Hepatocyte (in vitro differentiated cells): ENCODE results near the gene ZBTB7A. TPM values are rescaled to one million over a fixed set of nuclear protein-coding genes. Genes with fewer than 3 reads are reported as not detected.

ENCODE experiments used
- DNase-seq: peaks from one replicate; pipeline ENCODE4 v3.0.0-alpha.2; 2016; ENCODE audit warnings: low spot score
- H2AFZ ChIP-seq: fragments of 200-600 bp; sonication (generic); 2 replicates; pipeline ENCODE4 v1.6.0; 2016; ENCODE audit warnings: antibody characterized with exemption, mild to moderate bottlenecking
- H3K27ac ChIP-seq: fragments of 200-600 bp; sonication (generic); 2 replicates; pipeline ENCODE4 v1.5.1; 2016; ENCODE audit warnings: mild to moderate bottlenecking
- H3K27me3 ChIP-seq: fragments of 200-600 bp; sonication (generic); 2 replicates; pipeline ENCODE4 v1.6.1; 2016
- H3K36me3 ChIP-seq: fragments of 200-600 bp; sonication (generic); replicated peaks from 2 replicates; pipeline ENCODE4 v1.5.1; 2016; ENCODE audit warnings: low read depth; ENCODE audit not compliant: insufficient read depth
- H3K4me1 ChIP-seq: fragments of 200-600 bp; sonication (generic); 2 replicates; pipeline ENCODE4 v1.5.1; 2016; ENCODE audit warnings: mild to moderate bottlenecking, moderate library complexity; ENCODE audit not compliant: insufficient read depth
- H3K4me2 ChIP-seq: fragments of 200-600 bp; sonication (generic); 2 replicates; pipeline ENCODE4 v1.6.0; 2016
- H3K4me3 ChIP-seq: fragments of 200-600 bp; sonication (generic); 2 replicates; pipeline ENCODE4 v1.5.1; 2016; ENCODE audit warnings: mild to moderate bottlenecking
- H3K79me2 ChIP-seq: fragments of 200-600 bp; sonication (generic); 2 replicates; pipeline ENCODE4 v1.6.0; 2017; ENCODE audit warnings: mild to moderate bottlenecking
- H3K9me2 ChIP-seq: fragments of 200-600 bp; sonication (generic); replicated peaks from 2 replicates; pipeline ENCODE4 v1.6.0; 2017; ENCODE audit warnings: mild to moderate bottlenecking; ENCODE audit not compliant: insufficient read depth
- H3K9me3 ChIP-seq: fragments of 200-600 bp; sonication (generic); 2 replicates; pipeline ENCODE4 v1.5.1; 2016; ENCODE audit warnings: low read depth, mild to moderate bottlenecking
- H4K20me1 ChIP-seq: fragments of 200-600 bp; sonication (generic); 2 replicates; pipeline ENCODE4 v1.6.0; 2016; ENCODE audit warnings: mild to moderate bottlenecking; ENCODE audit not compliant: insufficient read depth, poor library complexity, severe bottlenecking
- CTCF ChIP-seq: fragments of 200-600 bp; sonication (generic); IDR thresholded peaks from 2 replicates; pipeline ENCODE4 v1.5.1; 2016; ENCODE audit warnings: antibody characterized with exemption, mild to moderate bottlenecking; ENCODE audit not compliant: poor library complexity
- EZH2 ChIP-seq: fragments of 200-600 bp; sonication (generic); IDR thresholded peaks from 2 replicates; pipeline ENCODE4 v1.6.1; 2016; ENCODE audit warnings: antibody characterized with exemption, mild to moderate bottlenecking, borderline replicate concordance
- EZH2phosphoT487 ChIP-seq: fragments of 200-600 bp; sonication (generic); IDR thresholded peaks from one replicate; pipeline ENCODE4 v1.6.1; 2018; ENCODE audit warnings: antibody characterized with exemption, mild to moderate bottlenecking, low read depth, moderate library complexity; ENCODE audit not compliant: unreplicated experiment, severe bottlenecking
- WGBS: methylation state at CpG from one replicate; pipeline ENCODE4 v1.1.6; 2016; ENCODE audit warnings: low lambda C conversion rate; ENCODE audit errors: missing lambda C conversion rate; 5-methylcytosine and 5-hydroxymethylcytosine counted together
- polyA plus RNA-seq: library from polyadenylated mRNA; unstranded; fragments of >200 nt; fragmentation: Nextera tagmentation; extraction: Ambion mirVana; gene quantifications from 2 replicates; pipeline ENCODE4 v1.2.1, GENCODE V29; 2016
- total RNA-seq: library from RNA; depleted of rRNA; stranded (reverse); fragments of >200 nt; gene quantifications from 2 replicates; pipeline ENCODE4 v1.2.3, GENCODE V29; 2014

The ZBTB7A gene
- total and polyA plus RNA-seq, 2 experiments from 2014 or later, result 23.3 to 46.1 TPM

GRCh38 chr19:4086411-4086867 lies 19.7 kb upstream of the ZBTB7A start:
- H4K20me1 ChIP-seq, result no peaks in the 10 kb centered on the region
- H3K4me1 ChIP-seq, result peaks cover 7% of the 10 kb centered on the region
- no peaks in the 10 kb centered on the region for H3K9me2 ChIP-seq
- no peak for DNase-seq
- H3K4me3 ChIP-seq, result no peak overlapping the region
- no peak overlapping the region for H2AFZ ChIP-seq
- no peak for TF ChIP-seq CTCF
- no peak for TF ChIP-seq EZH2
- TF ChIP-seq EZH2phosphoT487, result no peak
- no peak overlapping the region for H3K27ac ChIP-seq
- H3K4me2 ChIP-seq, result no peak overlapping the region
- no peaks in the 10 kb centered on the region for H3K9me3 ChIP-seq
- no peaks in the 10 kb centered on the region for H3K27me3 ChIP-seq
- no peaks in the 10 kb centered on the region for H3K79me2 ChIP-seq
- no peaks in the 10 kb centered on the region for H3K36me3 ChIP-seq
- 58% methylated on average over 17 of the region's 17 CpGs for WGBS

DNA sequence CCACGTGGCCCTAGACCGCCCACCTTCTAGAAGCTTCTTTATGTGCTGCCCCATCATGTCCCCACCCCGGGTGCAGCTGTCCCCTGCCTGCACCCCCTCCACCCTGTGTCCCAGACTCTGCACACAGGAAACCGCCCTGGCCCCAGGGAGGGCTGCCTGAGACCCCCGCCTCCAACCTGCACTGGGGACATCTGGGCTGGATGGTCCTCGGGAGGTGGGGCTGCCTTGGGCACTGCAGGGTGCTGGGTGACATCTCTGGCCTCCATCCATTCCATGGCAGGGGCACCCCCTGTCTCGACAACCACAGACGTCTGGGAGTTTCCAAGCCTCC lies 17.8 kb upstream of the ZBTB7A start:
- H3K9me2 ChIP-seq, result no peaks in the 10 kb centered on the region
- H3K36me3 ChIP-seq, result no peaks in the 10 kb centered on the region
- no peaks in the 10 kb centered on the region for H3K79me2 ChIP-seq
- 82% methylated on average over 5 of the region's 8 CpGs for WGBS
- no peak overlapping the region for H2AFZ ChIP-seq
- H3K9me3 ChIP-seq, result no peaks in the 10 kb centered on the region
- H3K4me1 ChIP-seq, result peaks cover 7% of the 10 kb centered on the region
- TF ChIP-seq CTCF (no peak), EZH2 (no peak), EZH2phosphoT487 (no peak)
- H3K4me2 ChIP-seq, result peak overlapping the region; percentile 73
- no peak for DNase-seq
- H4K20me1 ChIP-seq, result no peaks in the 10 kb centered on the region
- no peak overlapping the region for H3K4me3 ChIP-seq
- no peaks in the 10 kb centered on the region for H3K27me3 ChIP-seq
- H3K27ac ChIP-seq, result peak overlapping the region; percentile 58

- Histone ChIP-seq H3K4me1 (peaks cover 7% of the 10 kb centered on the region), H2AFZ (no peak overlapping the region), H3K79me2 (no peaks in the 10 kb centered on the region), H3K4me3 (no peak overlapping the region), H4K20me1 (no peaks in the 10 kb centered on the region), H3K4me2 (peak overlapping the region; percentile 73), H3K9me3 (no peaks in the 10 kb centered on the region), H3K9me2 (no peaks in the 10 kb centered on the region), H3K36me3 (no peaks in the 10 kb centered on the region), H3K27ac (peak overlapping the region; percentile 58), H3K27me3 (no peaks in the 10 kb centered on the region)
- TF ChIP-seq EZH2 (no peak), CTCF (no peak)
- WGBS, result 79% methylated on average over 23 of the region's 28 CpGs
- peak; percentile 60 for DNase-seq
Observed at GRCh38 chr19:4083677-4084546, 17.2 kb upstream of the ZBTB7A start.
